Body of pancreas (tissue), 4 donors: ENCODE results near the gene TRIM52.

Experiments used
- POLR2A ChIP-seq, 3 donors: fragments of 450-650 bp; IDR thresholded peaks; one replicate each; pipeline ENCODE4 v1.6.1; 2016; ENCODE audit warnings: antibody characterized with exemption in 3 of 3, mild to moderate bottlenecking in 2 of 3
- TF ChIP-seq, protein P1 (sequence below), 7 experiments: fragments of 450-650 bp in 4 of 7; fragments of 200-600 bp in 3 of 7; sonication (generic) in 3 of 7; IDR thresholded peaks; one replicate each; pipeline ENCODE4 v1.5.1; 2016 to 2019; ENCODE audit warnings: antibody characterized with exemption in 7 of 7

DNA sequence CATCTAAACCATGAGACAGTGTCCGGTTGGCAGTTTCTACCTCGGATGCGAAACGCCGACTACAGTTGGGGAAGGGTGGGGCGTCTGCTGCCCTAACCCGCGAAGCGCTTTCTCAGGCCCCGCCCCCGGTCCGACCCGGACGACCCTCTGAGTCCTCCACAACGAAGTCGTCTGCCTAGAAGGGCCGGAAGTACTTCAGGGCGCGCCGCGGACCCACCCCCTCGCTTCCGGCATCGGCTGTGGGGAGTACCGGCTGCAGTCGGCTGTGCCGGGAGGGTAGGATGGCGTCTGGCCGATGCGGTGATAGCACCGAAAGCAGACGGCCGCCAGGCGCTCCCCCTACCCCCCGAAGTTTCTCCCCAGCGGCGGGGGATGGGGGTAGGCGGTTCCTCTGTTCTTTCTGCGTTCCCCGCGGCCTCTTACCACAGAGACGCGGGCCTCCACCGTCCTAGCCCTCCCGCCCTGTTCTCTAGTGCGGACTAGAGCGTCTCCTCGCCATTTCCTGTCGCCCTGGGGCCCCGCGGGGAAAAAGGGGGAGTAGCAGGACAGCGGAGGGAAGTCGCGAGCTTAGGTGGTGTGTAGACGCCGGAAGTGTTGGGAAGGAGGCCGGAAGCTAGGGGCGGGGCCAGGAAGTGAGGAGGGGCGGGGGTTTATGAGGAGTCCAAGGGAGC is 37.8 kb downstream of the TRIM52 start, which contains the start of gene TRIM41:
- TF ChIP-seq, protein P1, sequence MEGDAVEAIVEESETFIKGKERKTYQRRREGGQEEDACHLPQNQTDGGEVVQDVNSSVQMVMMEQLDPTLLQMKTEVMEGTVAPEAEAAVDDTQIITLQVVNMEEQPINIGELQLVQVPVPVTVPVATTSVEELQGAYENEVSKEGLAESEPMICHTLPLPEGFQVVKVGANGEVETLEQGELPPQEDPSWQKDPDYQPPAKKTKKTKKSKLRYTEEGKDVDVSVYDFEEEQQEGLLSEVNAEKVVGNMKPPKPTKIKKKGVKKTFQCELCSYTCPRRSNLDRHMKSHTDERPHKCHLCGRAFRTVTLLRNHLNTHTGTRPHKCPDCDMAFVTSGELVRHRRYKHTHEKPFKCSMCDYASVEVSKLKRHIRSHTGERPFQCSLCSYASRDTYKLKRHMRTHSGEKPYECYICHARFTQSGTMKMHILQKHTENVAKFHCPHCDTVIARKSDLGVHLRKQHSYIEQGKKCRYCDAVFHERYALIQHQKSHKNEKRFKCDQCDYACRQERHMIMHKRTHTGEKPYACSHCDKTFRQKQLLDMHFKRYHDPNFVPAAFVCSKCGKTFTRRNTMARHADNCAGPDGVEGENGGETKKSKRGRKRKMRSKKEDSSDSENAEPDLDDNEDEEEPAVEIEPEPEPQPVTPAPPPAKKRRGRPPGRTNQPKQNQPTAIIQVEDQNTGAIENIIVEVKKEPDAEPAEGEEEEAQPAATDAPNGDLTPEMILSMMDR (IDR thresholded peaks at IDR 0.05) = peak in 3 of 7 experiments; percentile 11 to 32 (median 13)
- TF ChIP-seq POLR2A (IDR thresholded peaks at IDR 0.05) = peak; percentile 80 to 96 (median 96)
